ENCODE data around the gene JAK1. TPM values are rescaled to one million over a fixed set of nuclear protein-coding genes. Genes with fewer than 3 reads are reported as not detected.

JAK1 gene
- total and polyA plus RNA-seq, 2 experiments from 2014 or later: 8.0 to 19.5 TPM

DNA sequence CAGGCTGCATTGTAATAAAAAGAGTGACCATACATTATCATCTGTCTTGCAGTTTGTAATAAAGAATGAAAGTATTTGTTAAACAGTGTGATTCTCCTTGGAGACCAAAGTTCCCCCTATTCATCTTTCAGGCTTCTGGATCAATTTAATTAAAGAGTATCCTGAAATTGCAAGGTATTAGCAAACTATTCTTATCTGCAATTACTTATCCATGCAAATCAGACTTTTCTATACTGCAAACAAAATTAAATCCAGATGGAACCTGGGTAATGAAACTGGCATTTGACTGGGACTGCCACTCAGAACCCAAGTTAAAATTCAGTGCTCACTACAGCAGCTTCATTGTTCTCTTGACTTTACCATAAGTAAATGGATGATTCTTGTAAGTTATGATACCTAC, 37.1 kb downstream of the JAK1 start:
- H2AFZ ChIP-seq: no peak overlapping the region
- ATAC-seq (no peak), DNase-seq (ENCODE audit: low spot score) (no peak)
- H3K27me3 ChIP-seq (ENCODE audit: insufficient read depth): no peaks in the 10 kb centered on the region
- H3K79me2 ChIP-seq (replicated peaks; ENCODE audit: insufficient read depth): peaks cover 27% of the 10 kb centered on the region
- H3K36me3 Mint-ChIP-seq (ENCODE audit: low read depth): peaks cover 4% of the 10 kb centered on the region; the same call in 1 of the 3 replicates
- peaks cover 9% of the 10 kb centered on the region; the same call in 2 of the 3 replicates for H3K9me3 Mint-ChIP-seq
- H3K27me3 Mint-ChIP-seq (ENCODE audit: insufficient read depth, low read depth, poor library complexity): no peaks in the 10 kb centered on the region
- H3K4me1 Mint-ChIP-seq: peaks cover 47% of the 10 kb centered on the region
- TF ChIP-seq ZNF331 (CRISPR knock-in tag; IDR thresholded peaks at IDR 0.05; ENCODE audit: low read depth): no peak
- TF ChIP-seq CTCF (conservative IDR thresholded peaks at IDR 0.05; ENCODE audit: low read depth in 2 of 2): no peak
- no peak for TF ChIP-seq EZH2 (IDR thresholded peaks at IDR 0.05; ENCODE audit: low read depth, unreplicated experiment)
- TF ChIP-seq ETS1 (IDR thresholded peaks at IDR 0.05): no peak
- no peak for TF ChIP-seq ZNF114 (CRISPR knock-in tag; IDR thresholded peaks at IDR 0.05)
- no peak for TF ChIP-seq NANOG (IDR thresholded peaks at IDR 0.05; ENCODE audit: borderline replicate concordance)
- TF ChIP-seq CREB1 (CRISPR knock-in tag; IDR thresholded peaks at IDR 0.05; ENCODE audit: low read depth): no peak
- TF ChIP-seq EZH2phosphoT487 (IDR thresholded peaks at IDR 0.05; ENCODE audit: unreplicated experiment): no peak
- no peak for TF ChIP-seq JUNB (IDR thresholded peaks at IDR 0.05; ENCODE audit: unreplicated experiment)
- TF ChIP-seq, protein P1, sequence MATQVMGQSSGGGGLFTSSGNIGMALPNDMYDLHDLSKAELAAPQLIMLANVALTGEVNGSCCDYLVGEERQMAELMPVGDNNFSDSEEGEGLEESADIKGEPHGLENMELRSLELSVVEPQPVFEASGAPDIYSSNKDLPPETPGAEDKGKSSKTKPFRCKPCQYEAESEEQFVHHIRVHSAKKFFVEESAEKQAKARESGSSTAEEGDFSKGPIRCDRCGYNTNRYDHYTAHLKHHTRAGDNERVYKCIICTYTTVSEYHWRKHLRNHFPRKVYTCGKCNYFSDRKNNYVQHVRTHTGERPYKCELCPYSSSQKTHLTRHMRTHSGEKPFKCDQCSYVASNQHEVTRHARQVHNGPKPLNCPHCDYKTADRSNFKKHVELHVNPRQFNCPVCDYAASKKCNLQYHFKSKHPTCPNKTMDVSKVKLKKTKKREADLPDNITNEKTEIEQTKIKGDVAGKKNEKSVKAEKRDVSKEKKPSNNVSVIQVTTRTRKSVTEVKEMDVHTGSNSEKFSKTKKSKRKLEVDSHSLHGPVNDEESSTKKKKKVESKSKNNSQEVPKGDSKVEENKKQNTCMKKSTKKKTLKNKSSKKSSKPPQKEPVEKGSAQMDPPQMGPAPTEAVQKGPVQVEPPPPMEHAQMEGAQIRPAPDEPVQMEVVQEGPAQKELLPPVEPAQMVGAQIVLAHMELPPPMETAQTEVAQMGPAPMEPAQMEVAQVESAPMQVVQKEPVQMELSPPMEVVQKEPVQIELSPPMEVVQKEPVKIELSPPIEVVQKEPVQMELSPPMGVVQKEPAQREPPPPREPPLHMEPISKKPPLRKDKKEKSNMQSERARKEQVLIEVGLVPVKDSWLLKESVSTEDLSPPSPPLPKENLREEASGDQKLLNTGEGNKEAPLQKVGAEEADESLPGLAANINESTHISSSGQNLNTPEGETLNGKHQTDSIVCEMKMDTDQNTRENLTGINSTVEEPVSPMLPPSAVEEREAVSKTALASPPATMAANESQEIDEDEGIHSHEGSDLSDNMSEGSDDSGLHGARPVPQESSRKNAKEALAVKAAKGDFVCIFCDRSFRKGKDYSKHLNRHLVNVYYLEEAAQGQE (IDR thresholded peaks at IDR 0.05; ENCODE audit: unreplicated experiment): no peak
- TF ChIP-seq, protein P2, sequence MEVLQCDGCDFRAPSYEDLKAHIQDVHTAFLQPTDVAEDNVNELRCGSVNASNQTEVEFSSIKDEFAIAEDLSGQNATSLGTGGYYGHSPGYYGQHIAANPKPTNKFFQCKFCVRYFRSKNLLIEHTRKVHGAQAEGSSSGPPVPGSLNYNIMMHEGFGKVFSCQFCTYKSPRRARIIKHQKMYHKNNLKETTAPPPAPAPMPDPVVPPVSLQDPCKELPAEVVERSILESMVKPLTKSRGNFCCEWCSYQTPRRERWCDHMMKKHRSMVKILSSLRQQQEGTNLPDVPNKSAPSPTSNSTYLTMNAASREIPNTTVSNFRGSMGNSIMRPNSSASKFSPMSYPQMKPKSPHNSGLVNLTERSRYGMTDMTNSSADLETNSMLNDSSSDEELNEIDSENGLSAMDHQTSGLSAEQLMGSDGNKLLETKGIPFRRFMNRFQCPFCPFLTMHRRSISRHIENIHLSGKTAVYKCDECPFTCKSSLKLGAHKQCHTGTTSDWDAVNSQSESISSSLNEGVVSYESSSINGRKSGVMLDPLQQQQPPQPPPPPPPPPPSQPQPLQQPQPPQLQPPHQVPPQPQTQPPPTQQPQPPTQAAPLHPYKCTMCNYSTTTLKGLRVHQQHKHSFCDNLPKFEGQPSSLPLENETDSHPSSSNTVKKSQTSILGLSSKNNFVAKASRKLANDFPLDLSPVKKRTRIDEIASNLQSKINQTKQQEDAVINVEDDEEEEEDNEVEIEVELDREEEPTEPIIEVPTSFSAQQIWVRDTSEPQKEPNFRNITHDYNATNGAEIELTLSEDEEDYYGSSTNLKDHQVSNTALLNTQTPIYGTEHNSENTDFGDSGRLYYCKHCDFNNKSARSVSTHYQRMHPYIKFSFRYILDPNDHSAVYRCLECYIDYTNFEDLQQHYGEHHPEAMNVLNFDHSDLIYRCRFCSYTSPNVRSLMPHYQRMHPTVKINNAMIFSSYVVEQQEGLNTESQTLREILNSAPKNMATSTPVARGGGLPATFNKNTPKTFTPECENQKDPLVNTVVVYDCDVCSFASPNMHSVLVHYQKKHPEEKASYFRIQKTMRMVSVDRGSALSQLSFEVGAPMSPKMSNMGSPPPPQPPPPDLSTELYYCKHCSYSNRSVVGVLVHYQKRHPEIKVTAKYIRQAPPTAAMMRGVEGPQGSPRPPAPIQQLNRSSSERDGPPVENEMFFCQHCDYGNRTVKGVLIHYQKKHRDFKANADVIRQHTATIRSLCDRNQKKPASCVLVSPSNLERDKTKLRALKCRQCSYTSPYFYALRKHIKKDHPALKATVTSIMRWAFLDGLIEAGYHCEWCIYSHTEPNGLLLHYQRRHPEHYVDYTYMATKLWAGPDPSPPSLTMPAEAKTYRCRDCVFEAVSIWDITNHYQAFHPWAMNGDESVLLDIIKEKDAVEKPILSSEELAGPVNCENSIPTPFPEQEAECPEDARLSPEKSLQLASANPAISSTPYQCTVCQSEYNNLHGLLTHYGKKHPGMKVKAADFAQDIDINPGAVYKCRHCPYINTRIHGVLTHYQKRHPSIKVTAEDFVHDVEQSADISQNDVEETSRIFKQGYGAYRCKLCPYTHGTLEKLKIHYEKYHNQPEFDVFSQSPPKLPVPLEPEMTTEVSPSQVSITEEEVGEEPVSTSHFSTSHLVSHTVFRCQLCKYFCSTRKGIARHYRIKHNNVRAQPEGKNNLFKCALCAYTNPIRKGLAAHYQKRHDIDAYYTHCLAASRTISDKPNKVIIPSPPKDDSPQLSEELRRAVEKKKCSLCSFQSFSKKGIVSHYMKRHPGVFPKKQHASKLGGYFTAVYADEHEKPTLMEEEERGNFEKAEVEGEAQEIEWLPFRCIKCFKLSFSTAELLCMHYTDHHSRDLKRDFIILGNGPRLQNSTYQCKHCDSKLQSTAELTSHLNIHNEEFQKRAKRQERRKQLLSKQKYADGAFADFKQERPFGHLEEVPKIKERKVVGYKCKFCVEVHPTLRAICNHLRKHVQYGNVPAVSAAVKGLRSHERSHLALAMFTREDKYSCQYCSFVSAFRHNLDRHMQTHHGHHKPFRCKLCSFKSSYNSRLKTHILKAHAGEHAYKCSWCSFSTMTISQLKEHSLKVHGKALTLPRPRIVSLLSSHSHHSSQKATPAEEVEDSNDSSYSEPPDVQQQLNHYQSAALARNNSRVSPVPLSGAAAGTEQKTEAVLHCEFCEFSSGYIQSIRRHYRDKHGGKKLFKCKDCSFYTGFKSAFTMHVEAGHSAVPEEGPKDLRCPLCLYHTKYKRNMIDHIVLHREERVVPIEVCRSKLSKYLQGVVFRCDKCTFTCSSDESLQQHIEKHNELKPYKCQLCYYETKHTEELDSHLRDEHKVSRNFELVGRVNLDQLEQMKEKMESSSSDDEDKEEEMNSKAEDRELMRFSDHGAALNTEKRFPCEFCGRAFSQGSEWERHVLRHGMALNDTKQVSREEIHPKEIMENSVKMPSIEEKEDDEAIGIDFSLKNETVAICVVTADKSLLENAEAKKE (CRISPR knock-in tag; IDR thresholded peaks at IDR 0.05): no peak
- no peak for TF ChIP-seq STAT1 (IDR thresholded peaks at IDR 0.05; ENCODE audit: unreplicated experiment)
- no peak for TF ChIP-seq POLR2AphosphoS5 (IDR thresholded peaks at IDR 0.05; ENCODE audit: low read depth)
- H3K9me2 ChIP-seq (ENCODE audit: insufficient read depth): no peaks in the 10 kb centered on the region
- H3K4me3 ChIP-seq: no peak overlapping the region
- no peak overlapping the region for H3K27ac ChIP-seq (ENCODE audit: low read depth)
- H3F3A ChIP-seq (replicated peaks; ENCODE audit: low read depth): no peaks in the 10 kb centered on the region
- peaks cover 9% of the 10 kb centered on the region for H4K20me1 ChIP-seq (replicated peaks; ENCODE audit: insufficient read depth)
- no peaks in the 10 kb centered on the region for H3K36me3 ChIP-seq (ENCODE audit: insufficient read depth)
- no peak overlapping the region for H3K4me2 ChIP-seq
- H3K4me1 ChIP-seq (ENCODE audit: insufficient read depth): peaks cover 27% of the 10 kb centered on the region
- no peak overlapping the region for H3K27ac Mint-ChIP-seq
- H3K4me3 Mint-ChIP-seq: no peak overlapping the region

Measured in GM23338 (cell line).